Lower leg skin (tissue), 4 donors: ENCODE measurements around the gene PTPDC1. TPM values are rescaled to one million over a fixed set of nuclear protein-coding genes. Genes with fewer than 3 reads are reported as not detected.

Experiments
- DNase-seq, 2 donors: peaks; one replicate each; pipeline ENCODE4 v3.0.0-alpha.2; 2019; ENCODE audit warnings: low spot score in 2 of 2
- H3K4me3 ChIP-seq: fragments of 200-600 bp; sonication (generic); 2 replicates; pipeline ENCODE4 v1.5.1; 2017; ENCODE audit warnings: mild to moderate bottlenecking, low read depth; ENCODE audit not compliant: poor library complexity, severe bottlenecking
- CTCF ChIP-seq, 3 donors: fragments of 450-650 bp; IDR thresholded peaks; one replicate each; pipeline ENCODE4 v1.5.1; 2016; ENCODE audit warnings: antibody characterized with exemption in 3 of 3, mild to moderate bottlenecking in 3 of 3, moderate library complexity in 2 of 3
- POLR2A ChIP-seq, 2 donors: fragments of 450-650 bp; IDR thresholded peaks; one replicate each; pipeline ENCODE4 v1.6.1; 2016 to 2017; ENCODE audit warnings: antibody characterized with exemption in 2 of 2, mild to moderate bottlenecking in 1 of 2, moderate library complexity in 1 of 2
- WGBS, 2 donors: methylation state at CpG; one replicate each; pipeline ENCODE4 v1.1.5; 2018; 5-methylcytosine and 5-hydroxymethylcytosine counted together
- intact Hi-C: fragments of 100-400 bp; cut with DNase I; formaldehyde crosslinking; loops from one replicate; pipeline ENCODE4 v1.15.0; 2023; ENCODE audit warnings: low total_unique reads
- total RNA-seq, 4 donors: library from RNA; depleted of rRNA; stranded (reverse); fragments of >200 nt; gene quantifications; one replicate each; pipeline ENCODE4 v1.1.0, GENCODE V29; 2016

Gene PTPDC1
- total RNA-seq, 4 donors from 2014 or later: 5.9 to 9.1 (median 7.6) TPM

GRCh38 chr9:94096819-94097577, 12.7 kb downstream of the PTPDC1 start:
- TF ChIP-seq POLR2A (IDR thresholded peaks at IDR 0.05) (no peak), CTCF (IDR thresholded peaks at IDR 0.05) (no peak)
- no peak for DNase-seq
- intact Hi-C loops: no loop called here
- 73 to 78% methylated on average over 9 of the region's 9 CpGs for WGBS, 2 donors
- no peak overlapping the region for H3K4me3 ChIP-seq

DNA sequence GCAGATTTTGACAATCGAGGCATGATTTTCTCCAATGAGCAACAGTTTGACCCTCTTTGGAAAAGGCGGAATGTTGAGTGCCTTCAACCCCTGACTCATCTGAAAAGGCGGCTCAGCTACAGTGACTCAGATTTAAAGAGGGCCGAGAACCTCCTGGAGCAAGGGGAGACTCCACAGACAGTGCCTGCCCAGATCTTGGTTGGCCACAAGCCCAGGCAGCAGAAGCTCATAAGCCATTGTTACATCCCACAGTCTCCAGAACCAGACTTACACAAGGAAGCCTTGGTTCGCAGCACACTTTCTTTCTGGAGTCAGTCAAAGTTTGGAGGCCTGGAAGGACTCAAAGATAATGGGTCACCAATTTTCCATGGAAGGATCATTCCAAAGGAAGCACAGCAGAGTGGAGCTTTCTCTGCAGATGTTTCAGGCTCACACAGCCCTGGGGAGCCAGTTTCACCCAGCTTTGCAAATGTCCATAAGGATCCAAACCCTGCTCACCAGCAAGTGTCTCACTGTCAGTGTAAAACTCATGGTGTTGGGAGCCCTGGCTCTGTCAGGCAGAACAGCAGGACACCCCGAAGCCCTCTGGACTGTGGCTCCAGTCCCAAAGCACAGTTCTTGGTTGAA, 13.6 kb downstream of the PTPDC1 start:
- WGBS, 2 donors: 72 to 76% methylated on average over 6 of the region's 6 CpGs
- DNase-seq: no peak
- TF ChIP-seq CTCF (IDR thresholded peaks at IDR 0.05): no peak
- TF ChIP-seq POLR2A (IDR thresholded peaks at IDR 0.05): no peak
- no peak overlapping the region for H3K4me3 ChIP-seq
- intact Hi-C loops: no loop called here

DNA sequence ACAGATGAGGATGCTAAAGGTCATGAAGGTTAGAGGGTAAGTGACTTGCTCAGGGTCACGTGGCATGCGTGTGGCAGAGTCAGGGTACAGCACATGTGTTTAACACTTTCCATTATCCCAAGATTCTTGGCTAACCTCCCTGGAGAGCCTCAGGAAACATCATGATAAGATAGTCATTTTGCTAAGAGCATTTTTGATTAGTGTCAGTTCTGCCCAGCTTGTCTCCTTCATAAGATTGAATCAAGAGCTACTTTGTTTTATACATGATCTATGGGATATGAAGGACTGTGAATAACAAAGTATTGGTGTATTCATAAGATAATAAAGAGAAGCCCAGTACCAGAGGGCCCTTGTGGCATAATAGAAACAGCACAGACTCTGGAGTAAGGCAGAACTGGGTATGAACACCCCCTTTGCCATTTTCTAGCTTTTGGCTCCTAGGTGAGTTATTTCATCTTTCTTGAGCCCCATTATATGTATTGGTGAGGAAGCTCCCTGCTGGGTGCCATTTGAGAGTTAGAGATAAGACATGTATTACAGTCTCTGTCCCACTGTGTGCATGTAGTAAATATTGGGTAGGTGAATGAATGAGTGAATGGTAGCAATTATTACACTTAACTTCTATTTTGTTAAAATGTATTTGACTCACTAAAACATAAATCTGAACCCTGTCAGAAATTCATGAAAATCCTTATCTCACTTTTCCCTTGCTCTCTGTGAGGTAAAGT, 16.1 kb downstream of the PTPDC1 start:
- TF ChIP-seq POLR2A (IDR thresholded peaks at IDR 0.05) (no peak), CTCF (IDR thresholded peaks at IDR 0.05) (no peak)
- intact Hi-C loops: no loop called here
- no peak for DNase-seq
- 91 to 95% methylated on average over 2 of the region's 2 CpGs for whole genome bisulfite sequencing, 2 donors
- H3K4me3 ChIP-seq: no peak overlapping the region

DNA sequence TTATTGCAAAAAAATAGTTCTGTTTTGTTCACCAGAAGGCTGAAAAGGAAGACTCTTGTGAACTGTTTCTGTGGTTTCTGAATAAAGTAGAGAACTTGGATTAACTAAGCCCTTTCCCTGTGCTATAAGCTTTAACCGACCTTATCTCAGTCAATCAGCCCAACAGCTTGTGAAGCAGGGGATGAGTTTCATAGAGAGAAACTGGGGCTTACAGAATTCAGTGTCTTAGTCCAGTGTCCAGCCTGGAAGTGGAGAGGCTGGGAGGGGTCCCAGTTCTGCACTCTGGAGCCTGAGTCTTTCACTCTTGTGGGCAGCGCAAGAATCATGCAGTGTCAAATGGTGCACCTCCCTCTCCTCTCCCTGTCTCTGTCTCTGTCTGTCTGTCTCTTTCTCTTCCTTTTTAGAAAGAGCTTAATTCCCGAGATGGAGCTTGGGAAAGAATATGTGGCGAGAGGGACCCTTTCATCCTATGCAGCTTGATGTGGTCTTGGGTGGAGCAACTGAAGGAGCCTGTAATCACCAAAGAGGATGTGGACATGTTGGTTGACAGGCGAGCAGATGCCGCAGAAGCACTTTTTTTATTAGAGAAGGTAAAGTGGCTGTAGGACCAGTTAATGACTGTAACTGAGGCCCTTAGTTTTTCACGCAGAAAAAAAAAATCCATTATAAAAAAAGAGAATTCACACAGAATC, 17.0 kb downstream of the PTPDC1 start:
- no peak overlapping the region for H3K4me3 ChIP-seq
- intact Hi-C loops: no loop called here
- no peak for DNase-seq
- no peak for TF ChIP-seq CTCF (IDR thresholded peaks at IDR 0.05)
- 87 to 93% methylated on average over 7 of the region's 7 CpGs for WGBS, 2 donors

DNA sequence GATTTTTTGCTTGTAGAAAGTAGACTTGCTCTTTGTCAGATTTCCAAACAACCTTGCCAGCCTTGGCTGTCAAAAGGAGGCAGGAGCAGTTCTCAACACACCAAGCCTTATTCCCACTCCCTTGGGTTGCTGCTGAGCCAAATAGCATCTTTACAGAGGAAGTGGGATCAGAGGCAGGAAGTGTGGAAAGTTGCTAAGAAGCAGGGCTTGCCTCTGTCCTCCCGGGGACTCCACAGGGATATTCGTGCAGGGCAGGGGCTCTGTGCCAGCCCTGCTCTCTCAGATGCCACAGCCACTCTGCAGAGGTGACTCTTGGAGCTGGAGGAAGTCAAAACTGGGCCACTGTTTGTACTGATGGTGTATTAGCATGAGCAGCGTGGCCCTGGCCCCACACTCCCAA, 24.3 kb downstream of the PTPDC1 start:
- no peak for DNase-seq
- TF ChIP-seq CTCF (IDR thresholded peaks at IDR 0.05) (no peak), POLR2A (IDR thresholded peaks at IDR 0.05) (no peak)
- 35 to 41% methylated on average over 3 of the region's 3 CpGs for WGBS, 2 donors
- no peak overlapping the region for H3K4me3 ChIP-seq
- intact Hi-C loops: no loop called here
